HG03060 (cell line): ENCODE results near the gene RASGRF2.

ENCODE experiments used
- ATAC-seq: cut with Tn5 transposase; IDR thresholded peaks from one replicate; pipeline ENCODE4 v1.9.1; 2021; ENCODE audit warnings: low read depth, moderate number of reproducible peaks; ENCODE audit not compliant: unreplicated experiment

RASGRF2 gene

GRCh38 chr5:80975065-80975464 is 14.9 kb downstream of the RASGRF2 start:
- ATAC-seq = no peak

GRCh38 chr5:80976985-80977384 is 16.8 kb downstream of the RASGRF2 start:
- no peak for ATAC-seq

- ATAC-seq = no peak
Observed at GRCh38 chr5:80977764-80978163, 17.6 kb downstream of the RASGRF2 start.

GRCh38 chr5:80978772-80979317 is 18.7 kb downstream of the RASGRF2 start:
- no peak for ATAC-seq

- no peak for ATAC-seq
Observed at GRCh38 chr5:80982093-80982492, 21.9 kb downstream of the RASGRF2 start.

- ATAC-seq = no peak
Observed at GRCh38 chr5:80985600-80986228, 25.6 kb downstream of the RASGRF2 start.

- ATAC-seq = no peak
Observed at GRCh38 chr5:80986382-80986781, 26.2 kb downstream of the RASGRF2 start.

- ATAC-seq = no peak
Observed at GRCh38 chr5:80987078-80987766, 27.1 kb downstream of the RASGRF2 start.

GRCh38 chr5:80988419-80988935 is 28.3 kb downstream of the RASGRF2 start:
- no peak for ATAC-seq

- ATAC-seq = no peak
Observed at GRCh38 chr5:80989883-80990282, 29.7 kb downstream of the RASGRF2 start.

- no peak for ATAC-seq
Observed at GRCh38 chr5:80990527-80990926, 30.4 kb downstream of the RASGRF2 start.

GRCh38 chr5:80990971-80991370 is 30.8 kb downstream of the RASGRF2 start:
- ATAC-seq = no peak

- no peak for ATAC-seq
Observed at GRCh38 chr5:80995908-80996307, 35.7 kb downstream of the RASGRF2 start.

- no peak for ATAC-seq
Observed at GRCh38 chr5:80998590-80998979, 38.4 kb downstream of the RASGRF2 start.

GRCh38 chr5:81003811-81004386 is 43.7 kb downstream of the RASGRF2 start:
- no peak for ATAC-seq

GRCh38 chr5:81005708-81006107 is 45.5 kb downstream of the RASGRF2 start:
- no peak for ATAC-seq

GRCh38 chr5:81006231-81006630 is 46.1 kb downstream of the RASGRF2 start:
- no peak for ATAC-seq

GRCh38 chr5:81006947-81007636 is 46.9 kb downstream of the RASGRF2 start:
- no peak for ATAC-seq

GRCh38 chr5:81007637-81008027 is 47.5 kb downstream of the RASGRF2 start:
- no peak for ATAC-seq

GRCh38 chr5:81010336-81011169 is 50.4 kb downstream of the RASGRF2 start:
- no peak for ATAC-seq
